HG03108 (cell line): ENCODE results near the gene TRPV4.
"Not testable (repeated sequence)": the region's sequence is repeated elsewhere in the genome, so short reads cannot be mapped to it uniquely, and the experiment has no call there.

ENCODE experiments used
- ATAC-seq: cut with Tn5 transposase; IDR thresholded peaks from one replicate; pipeline ENCODE4 v1.9.1; 2021; ENCODE audit warnings: moderate library complexity; ENCODE audit not compliant: unreplicated experiment

TRPV4 gene

DNA sequence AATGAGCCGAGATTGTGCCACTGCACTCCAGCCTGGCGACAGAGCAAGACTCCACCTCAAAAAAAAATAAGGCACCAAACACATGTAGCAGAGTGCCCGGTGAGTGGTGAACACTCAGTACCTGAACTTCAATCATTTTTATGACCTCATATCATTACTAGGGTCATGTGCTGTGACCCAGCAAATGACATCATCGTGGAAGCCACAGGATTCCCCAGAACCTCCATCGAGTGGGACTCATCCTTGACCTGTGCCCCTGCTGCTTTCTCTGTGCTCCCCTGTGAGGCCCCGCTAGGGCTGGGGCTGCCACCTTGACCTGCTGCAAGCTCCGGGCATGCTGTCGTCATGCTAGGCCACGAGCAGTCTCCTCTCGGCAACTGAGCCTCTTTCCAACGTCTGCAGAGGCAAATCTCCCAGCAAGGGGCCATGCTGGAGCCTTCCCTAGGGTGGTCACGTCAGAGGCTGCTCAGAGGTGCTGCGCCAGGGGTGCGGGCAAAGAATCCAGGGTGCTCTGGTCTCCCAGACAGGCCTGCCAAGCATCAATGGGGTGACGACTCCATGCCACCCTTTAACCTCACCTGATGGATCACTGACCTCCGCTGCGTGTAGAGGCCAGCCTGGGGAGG, 28.6 kb upstream of the TRPV4 start:
- ATAC-seq: no peak

- no peak for ATAC-seq
Observed at GRCh38 chr12:109860977-109861376, 27.8 kb upstream of the TRPV4 start.

DNA sequence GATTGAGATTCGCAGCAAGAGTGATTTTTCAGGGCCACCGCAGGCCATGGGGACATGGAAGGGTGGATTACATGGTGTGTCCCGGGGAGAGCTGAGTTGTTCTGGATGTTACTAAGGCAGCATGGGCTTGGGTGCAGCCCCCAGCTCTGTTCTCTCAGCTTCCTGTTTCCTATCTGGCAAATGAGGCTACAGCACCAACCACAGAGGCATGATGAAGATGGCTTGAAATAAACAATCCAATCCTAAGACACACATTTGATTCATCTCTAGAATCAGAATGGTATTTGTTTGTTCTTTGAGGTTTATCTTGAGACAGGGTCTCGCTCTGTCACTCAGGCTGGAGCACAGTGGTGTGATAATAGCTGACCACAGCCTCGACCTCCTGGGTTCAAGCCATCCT, 25.6 kb upstream of the TRPV4 start:
- ATAC-seq: no peak

DNA sequence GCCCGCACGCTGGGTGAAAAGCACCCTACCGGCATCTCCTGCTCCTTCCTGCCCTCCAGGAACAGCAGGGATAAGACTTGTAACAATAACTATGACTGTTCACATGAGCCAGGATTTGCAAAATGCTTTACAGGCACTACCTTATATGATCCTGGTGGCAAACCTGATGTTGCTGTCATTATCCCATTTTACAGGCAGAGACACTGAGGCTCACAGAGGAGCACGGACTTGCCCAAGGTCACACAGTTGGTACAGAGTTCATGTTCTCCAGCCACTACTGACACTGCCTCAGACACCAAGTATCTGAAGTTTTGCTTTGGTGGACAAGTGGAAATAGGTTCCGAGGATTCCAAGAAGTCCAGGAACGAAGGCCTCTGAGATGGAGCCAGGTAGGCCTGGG, 24.5 kb upstream of the TRPV4 start:
- no peak for ATAC-seq

GRCh38 chr12:109855377-109855776, 22.2 kb upstream of the TRPV4 start:
- ATAC-seq: no peak

- ATAC-seq: not testable (repeated sequence)
Observed at GRCh38 chr12:109850518-109850917, 17.3 kb upstream of the TRPV4 start.

DNA sequence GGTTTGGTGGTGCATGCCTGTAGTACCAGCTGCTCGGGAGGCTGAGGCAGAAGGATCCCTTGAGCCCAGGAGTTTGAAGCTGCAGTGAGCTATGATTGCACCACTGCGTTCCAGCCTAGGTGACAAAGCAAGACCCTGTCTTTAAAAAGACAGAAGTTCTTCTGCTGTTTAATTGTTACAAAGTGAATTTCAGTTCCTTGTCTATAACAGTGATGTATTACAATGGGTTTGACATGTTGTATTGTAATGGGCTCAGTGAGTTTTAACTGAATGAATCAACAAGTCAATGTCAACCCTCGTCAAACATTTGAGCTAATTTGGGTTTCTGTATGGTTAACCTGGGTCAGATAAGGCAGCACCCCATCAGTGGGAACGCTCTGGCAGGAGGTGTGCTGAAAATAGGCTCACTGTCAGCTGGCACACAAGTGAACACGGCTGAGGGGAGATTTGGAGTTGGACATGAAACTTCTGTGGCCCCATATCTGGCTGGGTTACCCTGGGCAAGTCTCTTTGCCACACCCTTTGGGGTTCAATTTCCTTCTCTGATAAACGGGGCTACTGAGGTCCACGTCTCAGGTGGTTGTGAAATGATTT, 14.0 kb upstream of the TRPV4 start:
- ATAC-seq: no peak

DNA sequence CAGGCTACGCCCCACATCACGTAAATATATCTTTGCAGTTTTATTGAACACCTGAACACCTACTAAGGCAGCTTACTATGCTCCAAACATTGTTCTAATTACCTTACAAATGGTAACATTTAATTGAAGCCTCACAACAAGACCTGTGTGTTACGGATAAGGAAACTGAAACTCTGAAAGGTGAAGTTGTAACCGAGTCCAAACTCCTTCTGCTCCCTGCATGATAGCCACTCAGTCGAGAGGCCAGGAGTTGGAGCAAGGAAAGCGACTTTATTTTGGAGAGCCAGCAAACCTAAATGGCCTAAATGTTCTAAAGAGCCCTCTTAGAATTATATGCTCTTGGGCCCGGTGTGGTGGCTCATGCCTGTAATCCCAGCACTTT, 12.6 kb upstream of the TRPV4 start:
- ATAC-seq: no peak

GRCh38 chr12:109844983-109845823, 12.0 kb upstream of the TRPV4 start:
- peak; percentile 78 for ATAC-seq

DNA sequence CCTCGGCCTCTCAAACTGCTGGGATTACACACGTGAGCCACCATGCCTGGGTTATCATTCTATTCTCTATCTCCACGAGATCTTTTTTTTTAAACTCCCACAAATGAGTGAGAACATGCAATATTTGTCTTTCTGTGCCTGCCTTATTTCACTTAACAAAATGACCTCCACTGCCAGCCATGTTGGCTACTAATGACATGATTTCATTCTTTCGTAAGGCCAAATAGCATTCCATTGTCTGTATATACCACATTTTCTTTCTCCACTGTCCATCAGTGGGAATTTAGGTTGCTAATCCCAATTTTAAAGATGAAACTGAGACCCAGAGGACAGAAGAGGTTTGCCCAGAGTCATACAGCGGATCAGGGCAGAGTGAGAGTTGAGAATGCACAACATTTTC, 10.9 kb upstream of the TRPV4 start:
- no peak for ATAC-seq

DNA sequence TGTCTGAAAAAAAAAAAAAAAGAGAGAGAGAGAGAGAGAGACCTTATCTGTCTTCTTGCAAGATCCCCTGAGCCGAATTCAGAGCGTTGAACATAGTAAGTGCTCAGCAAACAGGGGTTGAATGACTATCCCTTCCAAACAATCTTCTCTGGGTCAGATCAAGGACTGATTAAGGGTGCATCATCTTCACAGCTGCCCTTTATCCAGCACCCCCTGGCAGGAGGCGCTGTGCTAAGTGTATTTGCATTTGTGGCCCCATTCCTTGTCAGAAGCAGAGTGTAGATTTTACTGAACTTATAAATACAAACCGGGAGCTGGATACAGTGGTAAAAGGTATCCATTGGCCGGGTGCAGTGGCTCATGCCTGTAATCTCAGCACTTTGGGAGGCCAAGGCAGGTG, 8.8 kb upstream of the TRPV4 start:
- no peak for ATAC-seq

- ATAC-seq: no peak
Observed at GRCh38 chr12:109841356-109841755, 8.2 kb upstream of the TRPV4 start.

DNA sequence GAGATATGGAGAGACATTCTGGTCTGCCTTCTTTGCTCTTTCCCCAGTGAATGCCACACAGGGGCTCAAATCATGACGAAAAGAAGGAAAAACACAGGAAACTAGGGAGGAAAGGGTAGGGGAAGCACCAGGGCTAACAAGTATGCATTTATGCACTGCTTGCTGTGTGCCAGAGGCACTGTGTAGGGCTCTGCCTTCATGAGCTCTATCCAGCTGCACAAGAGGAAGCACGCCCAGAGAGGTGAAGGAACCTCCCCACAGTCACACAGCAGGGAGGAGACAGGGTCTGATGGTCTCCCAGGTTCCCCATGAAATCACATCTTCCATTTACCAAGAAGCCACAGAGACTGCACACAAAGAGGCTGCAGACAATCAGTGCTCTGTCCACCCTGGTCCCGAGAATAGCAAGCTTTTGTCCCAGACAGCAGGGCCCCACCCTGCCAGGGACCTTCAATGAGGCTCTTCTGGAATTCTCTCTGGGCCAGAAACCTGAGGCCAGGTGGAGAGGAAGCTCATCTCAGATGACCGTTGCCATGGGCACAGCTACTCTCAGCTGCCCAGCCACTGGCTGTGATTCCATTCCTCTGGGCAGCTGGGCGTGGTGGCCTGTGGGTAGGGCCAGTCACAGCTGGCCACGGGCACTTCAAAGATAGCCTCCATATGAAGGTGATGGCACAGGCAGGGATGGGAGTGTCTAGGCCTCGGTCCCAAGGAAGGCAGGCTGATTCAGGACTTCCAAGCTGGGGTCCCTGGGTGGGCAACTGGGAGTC, 7.3 kb upstream of the TRPV4 start:
- no peak for ATAC-seq

GRCh38 chr12:109839444-109839843, 6.2 kb upstream of the TRPV4 start:
- ATAC-seq: no peak

DNA sequence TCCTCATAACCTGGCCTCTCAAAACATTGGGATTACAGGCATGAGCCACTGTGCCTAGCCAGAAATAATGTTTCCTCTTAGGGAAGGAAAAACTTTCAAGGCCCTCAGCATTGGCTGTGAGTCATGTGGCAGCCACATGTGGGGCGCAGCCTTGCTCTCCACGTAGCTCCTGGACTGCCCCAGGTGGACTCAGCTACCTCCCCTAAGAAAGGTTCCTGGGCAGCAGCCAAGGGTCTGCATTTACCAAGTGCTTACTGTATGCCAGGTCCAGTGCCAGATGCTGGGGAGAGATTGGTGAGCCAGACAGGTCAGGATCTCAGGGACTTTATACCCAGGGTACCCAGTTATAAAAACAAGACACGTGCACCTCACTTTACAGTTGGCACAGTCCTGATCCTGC, 3.7 kb upstream of the TRPV4 start:
- ATAC-seq: no peak

GRCh38 chr12:109835827-109836226, 2.6 kb upstream of the TRPV4 start:
- ATAC-seq: no peak

DNA sequence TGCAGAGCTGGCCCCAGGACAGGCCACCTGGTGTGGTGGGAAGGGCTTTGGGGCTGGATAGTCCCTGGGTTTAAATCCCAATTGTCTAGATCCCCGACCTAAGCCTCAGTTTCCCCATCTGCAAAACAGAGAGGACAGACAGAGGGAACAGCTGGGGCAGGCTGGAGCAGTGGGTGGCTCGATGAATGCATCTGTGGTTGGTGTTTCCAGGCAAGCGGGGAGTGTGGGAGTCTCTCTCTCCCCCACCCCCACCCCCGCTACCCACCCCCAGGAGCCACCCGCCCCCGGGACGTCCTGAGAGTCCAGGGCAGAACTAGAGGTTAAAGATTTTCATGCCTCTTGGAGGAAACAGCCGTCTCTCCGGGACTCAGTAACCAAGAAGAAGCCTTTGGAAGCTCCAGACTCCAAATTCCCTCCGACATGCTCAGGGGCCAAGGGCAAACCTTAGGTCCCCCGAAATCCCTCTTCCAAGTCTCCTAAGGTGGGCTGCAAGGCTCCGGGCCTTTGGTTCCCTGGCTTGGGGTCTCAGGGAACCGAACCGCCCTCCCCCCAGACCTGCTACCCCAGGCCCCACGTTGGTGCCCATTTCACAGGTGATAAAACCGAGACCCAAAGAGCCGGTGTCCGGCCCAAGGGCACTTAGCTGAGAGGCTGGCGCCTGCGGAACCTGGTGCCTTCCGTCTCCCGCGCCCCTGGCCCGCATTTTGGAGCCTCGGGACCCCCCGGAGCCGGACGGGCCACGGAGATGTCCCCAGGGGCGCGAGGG, 474 bp downstream of the TRPV4 start:
- no peak for ATAC-seq

DNA sequence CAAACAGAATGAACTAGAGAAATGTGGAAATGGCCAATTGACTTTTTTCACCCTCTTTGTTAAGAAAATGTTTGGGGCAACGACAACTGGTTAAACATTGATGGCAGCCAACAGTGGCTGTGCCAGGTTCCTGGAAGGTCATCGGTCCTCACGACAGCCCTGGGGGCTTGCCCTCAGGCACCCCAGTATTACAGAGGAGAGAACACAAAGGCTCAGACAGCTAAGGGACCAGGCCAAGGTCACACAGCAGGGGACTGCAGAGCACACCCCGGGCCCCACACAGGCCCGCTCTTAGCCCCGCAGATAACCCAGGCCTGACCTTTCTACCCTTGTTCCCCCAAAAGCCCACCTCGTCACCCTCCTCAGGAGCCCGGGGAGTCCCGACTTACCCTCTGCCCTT, 1.3 kb downstream of the TRPV4 start:
- ATAC-seq: no peak

- no peak for ATAC-seq
Observed at GRCh38 chr12:109831365-109831764, 1.8 kb downstream of the TRPV4 start.

- no peak for ATAC-seq
Observed at GRCh38 chr12:109830718-109831117, 2.5 kb downstream of the TRPV4 start.

DNA sequence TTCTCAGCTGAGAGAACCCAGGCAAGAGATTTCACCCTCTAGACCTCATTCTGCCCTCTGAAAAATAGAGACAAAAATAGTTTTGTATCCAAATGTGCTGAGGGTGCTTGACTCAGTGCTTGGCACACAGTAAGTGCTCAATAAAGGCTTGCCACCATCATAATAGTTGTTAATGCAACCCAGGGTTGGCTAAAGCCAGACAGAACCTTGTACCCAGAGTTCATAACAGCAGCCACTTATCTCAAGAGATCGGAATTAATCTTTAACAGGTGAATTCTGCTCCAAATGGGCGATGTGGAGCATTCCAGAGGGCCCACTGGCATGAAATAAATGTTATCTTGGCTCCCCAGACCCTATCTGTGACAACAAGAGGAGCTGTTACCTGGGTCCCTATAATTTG, 2.9 kb downstream of the TRPV4 start:
- no peak for ATAC-seq
